BLaER1 treated with 17β-estradiol and CSF1 and Interleukin-3, amounts not matched to agents 10 nM and 100 nM (cell line): ENCODE results near the gene EPYC.

Source experiments
- H3K27ac ChIP-seq, 11 experiments: shearing (Covaris generic); formaldehyde crosslinking; 2 replicates each; pipeline ENCODE4 v1.8.1; 2022
- H3K27me3 ChIP-seq, 11 experiments: shearing (Covaris generic); formaldehyde crosslinking; 2 replicates each; pipeline ENCODE4 v1.8.1; 2022
- H3K36me3 ChIP-seq, 11 experiments: shearing (Covaris generic); formaldehyde crosslinking; 2 replicates each; pipeline ENCODE4 v1.8.1; 2022
- H3K4me1 ChIP-seq, 10 experiments: shearing (Covaris generic); formaldehyde crosslinking; 2 replicates each; pipeline ENCODE4 v1.8.1; 2022
- H3K4me2 ChIP-seq, 11 experiments: shearing (Covaris generic); formaldehyde crosslinking; 2 replicates each; pipeline ENCODE4 v1.8.1; 2022
- H3K4me3 ChIP-seq, 10 experiments: shearing (Covaris generic); formaldehyde crosslinking; 2 replicates each; pipeline ENCODE4 v1.8.1; 2022
- H3K9ac ChIP-seq, 11 experiments: shearing (Covaris generic); formaldehyde crosslinking; 2 replicates each; pipeline ENCODE4 v1.8.1; 2022
- H3K9me3 ChIP-seq, 11 experiments: shearing (Covaris generic); formaldehyde crosslinking; replicated peaks in 1 of 11; 2 replicates each; pipeline ENCODE4 v1.8.1; 2022
- H4K20me1 ChIP-seq, 11 experiments: shearing (Covaris generic); formaldehyde crosslinking; 2 replicates each; pipeline ENCODE4 v1.8.1; 2022
- Cebpa-rat ChIP-seq, 11 experiments: shearing (Covaris generic); IDR thresholded peaks; 2 replicates each; pipeline ENCODE4 v1.8.1; 2022

EPYC gene

GRCh38 chr12:91021076-91021475, 16.3 kb upstream of the EPYC start:
- Histone ChIP-seq H3K4me1 (no peaks in the 10 kb centered on the region), H3K27ac (no peak overlapping the region), H3K36me3 (no peaks in the 10 kb centered on the region), H3K9ac (no peak overlapping the region), H4K20me1 (no peaks in the 10 kb centered on the region), H3K9me3 (no peaks in the 10 kb centered on the region), H3K4me3 (no peak overlapping the region), H3K27me3 (no peaks in the 10 kb centered on the region), H3K4me2 (no peak overlapping the region)
- no peak for TF ChIP-seq Cebpa-rat (IDR thresholded peaks at IDR 0.05)

GRCh38 chr12:91019455-91019854, 14.7 kb upstream of the EPYC start:
- Histone ChIP-seq H3K9me3 (peaks cover 0 to 3% (median 0%) of the 10 kb centered on the region in 11 experiments; a peak in 1 of 22 replicates), H3K9ac (no peak overlapping the region), H4K20me1 (no peaks in the 10 kb centered on the region), H3K27ac (no peak overlapping the region), H3K27me3 (no peaks in the 10 kb centered on the region), H3K4me2 (no peak overlapping the region), H3K36me3 (no peaks in the 10 kb centered on the region), H3K4me1 (no peaks in the 10 kb centered on the region), H3K4me3 (no peak overlapping the region)
- no peak for TF ChIP-seq Cebpa-rat (IDR thresholded peaks at IDR 0.05)

GRCh38 chr12:91017511-91018263, 12.9 kb upstream of the EPYC start:
- Histone ChIP-seq H3K36me3 (no peaks in the 10 kb centered on the region), H3K4me2 (no peak overlapping the region), H4K20me1 (no peaks in the 10 kb centered on the region), H3K9me3 (peaks cover 0 to 3% (median 0%) of the 10 kb centered on the region in 11 experiments; a peak in 1 of 22 replicates), H3K4me1 (no peaks in the 10 kb centered on the region), H3K4me3 (no peak overlapping the region), H3K27ac (no peak overlapping the region), H3K27me3 (no peaks in the 10 kb centered on the region), H3K9ac (no peak overlapping the region)
- no peak for TF ChIP-seq Cebpa-rat (IDR thresholded peaks at IDR 0.05)

GRCh38 chr12:91017043-91017442, 12.3 kb upstream of the EPYC start:
- no peak overlapping the region for H3K27ac ChIP-seq
- H3K36me3 ChIP-seq: no peaks in the 10 kb centered on the region
- no peak for TF ChIP-seq Cebpa-rat (IDR thresholded peaks at IDR 0.05)

GRCh38 chr12:91009319-91009950, 4.7 kb upstream of the EPYC start:
- H3K4me2 ChIP-seq: no peak overlapping the region
- TF ChIP-seq Cebpa-rat (IDR thresholded peaks at IDR 0.05): no peak
- H3K27me3 ChIP-seq: no peaks in the 10 kb centered on the region

More at GRCh38 chr12:91017043-91017442, 12.3 kb upstream of the EPYC start:
- Histone ChIP-seq H3K4me2 (no peak overlapping the region), H3K27me3 (no peaks in the 10 kb centered on the region), H3K4me1 (no peaks in the 10 kb centered on the region), H4K20me1 (no peaks in the 10 kb centered on the region), H3K9ac (no peak overlapping the region), H3K4me3 (no peak overlapping the region), H3K9me3 (peaks cover 0 to 3% (median 0%) of the 10 kb centered on the region in 11 experiments; a peak in 1 of 22 replicates)

GRCh38 chr12:91007531-91008290, 2.9 kb upstream of the EPYC start:
- Histone ChIP-seq H3K9me3 (no peaks in the 10 kb centered on the region), H3K36me3 (no peaks in the 10 kb centered on the region), H3K4me1 (peaks cover 0 to 5% (median 0%) of the 10 kb centered on the region in 10 experiments; a peak in 1 of 20 replicates), H4K20me1 (no peaks in the 10 kb centered on the region), H3K4me3 (no peak overlapping the region), H3K9ac (no peak overlapping the region), H3K27me3 (no peaks in the 10 kb centered on the region), H3K27ac (no peak overlapping the region), H3K4me2 (no peak overlapping the region)
- TF ChIP-seq Cebpa-rat (IDR thresholded peaks at IDR 0.05): no peak

More at GRCh38 chr12:91009319-91009950, 4.7 kb upstream of the EPYC start:
- Histone ChIP-seq H3K36me3 (no peaks in the 10 kb centered on the region), H3K9me3 (no peaks in the 10 kb centered on the region), H3K4me1 (peaks cover 0 to 5% (median 0%) of the 10 kb centered on the region in 10 experiments; a peak in 1 of 20 replicates), H3K4me3 (no peak overlapping the region), H3K27ac (no peak overlapping the region), H3K9ac (no peak overlapping the region), H4K20me1 (no peaks in the 10 kb centered on the region)

- Histone ChIP-seq H3K9me3 (no peaks in the 10 kb centered on the region), H3K4me1 (peaks cover 0 to 5% (median 0%) of the 10 kb centered on the region in 10 experiments; a peak in 1 of 20 replicates), H3K36me3 (no peaks in the 10 kb centered on the region)
Measured at GRCh38 chr12:91003737-91004136, 1.0 kb downstream of the EPYC start.

GRCh38 chr12:91001306-91001705, 3.5 kb downstream of the EPYC start:
- Histone ChIP-seq H4K20me1 (no peaks in the 10 kb centered on the region), H3K4me3 (no peak overlapping the region), H3K9me3 (no peaks in the 10 kb centered on the region), H3K27ac (no peak overlapping the region), H3K9ac (no peak overlapping the region), H3K4me1 (no peaks in the 10 kb centered on the region), H3K36me3 (no peaks in the 10 kb centered on the region), H3K4me2 (no peak overlapping the region), H3K27me3 (no peaks in the 10 kb centered on the region)
- TF ChIP-seq Cebpa-rat (IDR thresholded peaks at IDR 0.05): no peak

More at GRCh38 chr12:91003737-91004136, 1.0 kb downstream of the EPYC start:
- Histone ChIP-seq H3K27ac (no peak overlapping the region), H3K4me3 (no peak overlapping the region), H3K9ac (no peak overlapping the region), H3K27me3 (no peaks in the 10 kb centered on the region), H3K4me2 (no peak overlapping the region), H4K20me1 (no peaks in the 10 kb centered on the region)
- no peak for TF ChIP-seq Cebpa-rat (IDR thresholded peaks at IDR 0.05)

GRCh38 chr12:90999966-91000365, 4.8 kb downstream of the EPYC start:
- no peaks in the 10 kb centered on the region for H3K36me3 ChIP-seq
- H3K27me3 ChIP-seq: no peaks in the 10 kb centered on the region
- H3K4me3 ChIP-seq: no peak overlapping the region
- TF ChIP-seq Cebpa-rat (IDR thresholded peaks at IDR 0.05): no peak
- H3K9ac ChIP-seq: no peak overlapping the region
- H3K9me3 ChIP-seq: no peaks in the 10 kb centered on the region
- H3K4me2 ChIP-seq: no peak overlapping the region
- no peaks in the 10 kb centered on the region for H3K4me1 ChIP-seq
- no peak overlapping the region for H3K27ac ChIP-seq
- no peaks in the 10 kb centered on the region for H4K20me1 ChIP-seq
